AG04450 (cell line): ENCODE data around the gene IFI35. TPM values are rescaled to one million over a fixed set of nuclear protein-coding genes. Genes with fewer than 3 reads are reported as not detected.

Experiments
- CTCF ChIA-PET: fragments of 300-600, 350-600 bp; formaldehyde crosslinking; extraction: SDS; loops from one replicate; lab custom pipeline; 2022; ENCODE audit warnings: antibody characterized with exemption, inconsistent platforms; lab: Charles Lee
- POLR2A ChIA-PET: fragments of 350-600 bp; formaldehyde crosslinking; extraction: SDS; loops from one replicate; lab custom pipeline; 2021; ENCODE audit warnings: antibody characterized with exemption, inconsistent platforms; lab: Yijun Ruan, JAX
- DNase-seq: peaks from one replicate; pipeline ENCODE4 v3.0.0-alpha.2; 2011; ENCODE audit warnings: low read depth, low spot score
- H3K27ac ChIP-seq: one replicate; pipeline ENCODE4 v1.5.1; 2012; ENCODE audit warnings: low read depth, low read length, control low read depth
- H3K27me3 ChIP-seq: one replicate; pipeline ENCODE4 v1.6.0; 2012; ENCODE audit warnings: low read length; ENCODE audit not compliant: control insufficient read depth, insufficient read depth
- H3K4me3 ChIP-seq: 2 replicates; pipeline ENCODE4 v1.5.1; 2011; ENCODE audit warnings: mild to moderate bottlenecking, low read depth, low read length, control low read depth
- H3K9me3 ChIP-seq: 2 replicates; pipeline ENCODE4 v1.5.1; 2012; ENCODE audit warnings: low read length; ENCODE audit not compliant: control insufficient read depth, insufficient read depth
- polyA plus RNA-seq: library from polyadenylated mRNA; depleted of rRNA; stranded (reverse); fragments of >200 nt; gene quantifications from 2 replicates; pipeline ENCODE4 v1.2.3, GENCODE V29; 2011
- TF ChIP-seq, protein P1 (sequence below): IDR thresholded peaks from 2 replicates; pipeline ENCODE4 v1.5.1; 2011; ENCODE audit warnings: low read depth, low read length, control low read depth, inconsistent platforms

Gene IFI35
- polyA plus RNA-seq, 1 experiment, result 24.1 TPM

DNA sequence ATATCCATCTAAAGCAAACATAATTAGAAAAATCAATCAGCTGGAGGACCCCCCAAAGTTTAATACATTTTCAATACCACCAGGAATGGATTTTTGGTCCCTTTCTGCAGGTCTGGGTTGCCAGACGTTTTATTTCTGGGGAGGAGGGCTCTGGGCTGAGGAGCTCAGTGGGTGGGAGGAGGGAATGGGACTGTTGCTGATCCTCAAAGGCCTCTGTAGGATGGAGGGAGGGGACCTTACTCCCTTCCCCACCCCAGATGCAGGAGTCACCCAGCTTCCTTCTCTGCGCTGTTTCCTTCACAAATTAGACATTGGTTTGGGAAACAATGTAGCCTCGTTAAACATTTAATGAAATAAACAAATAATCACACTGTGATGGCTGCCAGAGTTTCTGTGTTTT is 25.1 kb downstream of the IFI35 start:
- ChIA-PET POLR2A (interaction anchor here (0.5 to 0.8 kb wide), 3 partner anchors 35 to 284 kb away, joined by 3 to 9 read pairs (median 5); no protein-coding TSS in a partner anchor), CTCF (interaction anchor here (0.7 kb wide), 1 partner anchor 38 kb away, joined by 4 read pairs; no protein-coding TSS in a partner anchor)
- TF ChIP-seq, protein P1, sequence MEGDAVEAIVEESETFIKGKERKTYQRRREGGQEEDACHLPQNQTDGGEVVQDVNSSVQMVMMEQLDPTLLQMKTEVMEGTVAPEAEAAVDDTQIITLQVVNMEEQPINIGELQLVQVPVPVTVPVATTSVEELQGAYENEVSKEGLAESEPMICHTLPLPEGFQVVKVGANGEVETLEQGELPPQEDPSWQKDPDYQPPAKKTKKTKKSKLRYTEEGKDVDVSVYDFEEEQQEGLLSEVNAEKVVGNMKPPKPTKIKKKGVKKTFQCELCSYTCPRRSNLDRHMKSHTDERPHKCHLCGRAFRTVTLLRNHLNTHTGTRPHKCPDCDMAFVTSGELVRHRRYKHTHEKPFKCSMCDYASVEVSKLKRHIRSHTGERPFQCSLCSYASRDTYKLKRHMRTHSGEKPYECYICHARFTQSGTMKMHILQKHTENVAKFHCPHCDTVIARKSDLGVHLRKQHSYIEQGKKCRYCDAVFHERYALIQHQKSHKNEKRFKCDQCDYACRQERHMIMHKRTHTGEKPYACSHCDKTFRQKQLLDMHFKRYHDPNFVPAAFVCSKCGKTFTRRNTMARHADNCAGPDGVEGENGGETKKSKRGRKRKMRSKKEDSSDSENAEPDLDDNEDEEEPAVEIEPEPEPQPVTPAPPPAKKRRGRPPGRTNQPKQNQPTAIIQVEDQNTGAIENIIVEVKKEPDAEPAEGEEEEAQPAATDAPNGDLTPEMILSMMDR, result no peak
- H3K4me3 ChIP-seq, result no peak overlapping the region
- H3K9me3 ChIP-seq, result no peaks in the 10 kb centered on the region
- peaks cover 2% of the 10 kb centered on the region for H3K27me3 ChIP-seq
- no peak overlapping the region for H3K27ac ChIP-seq
- DNase-seq, result no peak

DNA sequence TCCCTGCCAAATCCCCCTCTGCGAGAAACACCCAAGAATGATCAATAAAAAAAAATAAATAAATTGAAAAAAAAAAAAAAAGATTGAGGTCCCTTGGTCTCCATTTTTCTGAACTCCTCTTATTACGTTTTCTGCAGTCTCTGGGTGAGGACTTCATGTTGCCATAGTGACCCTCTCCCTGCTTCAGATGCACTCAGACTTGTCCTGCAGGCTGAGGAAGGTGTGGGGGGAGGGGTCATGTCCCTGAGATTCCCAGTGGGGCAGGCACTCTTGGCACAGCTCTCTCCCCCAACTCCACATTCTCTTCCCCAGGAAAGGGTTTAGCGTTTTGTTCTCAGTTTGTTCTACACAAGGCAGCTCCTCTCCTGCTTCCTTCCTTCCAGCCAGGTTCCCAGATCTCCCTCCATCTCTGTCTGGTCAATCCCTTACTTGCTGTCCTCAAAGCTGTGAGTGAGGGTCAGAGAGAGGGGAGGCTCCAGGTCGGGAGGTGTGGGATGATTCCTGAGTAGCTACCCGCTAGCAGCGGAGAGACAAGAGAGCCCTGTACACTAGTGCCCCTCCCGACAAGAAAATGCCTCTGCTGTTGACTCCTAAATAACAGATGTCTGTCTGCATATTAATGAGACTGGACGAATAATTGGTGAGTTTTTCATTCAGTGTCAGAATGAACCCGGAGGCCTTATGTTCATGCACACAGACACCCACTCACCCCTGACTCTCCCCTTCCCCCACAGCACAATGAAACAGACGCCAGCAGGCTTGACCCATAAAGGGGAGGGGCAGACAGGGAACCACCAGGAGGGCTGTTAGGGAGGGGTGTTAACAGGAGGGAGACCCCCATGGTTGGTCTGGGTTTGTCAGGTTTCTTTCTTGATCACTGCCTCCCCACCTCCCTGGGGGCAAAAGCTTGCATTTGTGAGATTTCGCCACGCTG is 27.6 kb downstream of the IFI35 start:
- no peak for DNase-seq
- TF ChIP-seq, protein P1, result no peak
- ChIA-PET CTCF (interaction anchor here (0.9 kb wide), 1 partner anchor 10 kb away, joined by 3 read pairs; no protein-coding TSS in a partner anchor), POLR2A (interaction anchor here (0.7 kb wide), 1 partner anchor 66 kb away, joined by 3 read pairs; no protein-coding TSS in a partner anchor)
- no peak overlapping the region for H3K27ac ChIP-seq
- H3K9me3 ChIP-seq, result no peaks in the 10 kb centered on the region
- no peak overlapping the region for H3K4me3 ChIP-seq
- no peaks in the 10 kb centered on the region for H3K27me3 ChIP-seq

DNA sequence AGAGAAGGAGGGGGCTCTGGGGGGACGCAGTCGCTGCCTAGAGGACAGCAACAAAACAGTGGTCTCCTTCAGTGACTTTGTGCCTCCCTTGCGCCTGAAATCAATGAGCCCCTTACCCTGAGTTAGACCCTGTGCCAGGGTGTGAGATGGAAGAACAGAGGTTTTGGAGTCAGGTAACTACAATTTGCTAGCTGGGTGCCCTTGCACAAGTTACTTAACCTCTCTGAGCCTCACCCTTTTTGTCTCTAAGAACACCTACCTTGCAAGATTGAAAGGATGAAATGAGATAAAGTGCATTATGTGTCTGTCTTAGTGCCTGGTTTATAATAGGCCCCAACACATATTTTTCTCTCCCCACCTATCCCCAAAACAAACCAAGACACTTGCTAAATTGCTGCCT is 28.3 kb downstream of the IFI35 start:
- TF ChIP-seq, protein P1, result no peak
- POLR2A ChIA-PET, result no interaction called here
- no peaks in the 10 kb centered on the region for H3K27me3 ChIP-seq
- DNase-seq, result no peak
- H3K27ac ChIP-seq, result no peak overlapping the region
- no peak overlapping the region for H3K4me3 ChIP-seq
- CTCF ChIA-PET, result no interaction called here
- H3K9me3 ChIP-seq, result no peaks in the 10 kb centered on the region

DNA sequence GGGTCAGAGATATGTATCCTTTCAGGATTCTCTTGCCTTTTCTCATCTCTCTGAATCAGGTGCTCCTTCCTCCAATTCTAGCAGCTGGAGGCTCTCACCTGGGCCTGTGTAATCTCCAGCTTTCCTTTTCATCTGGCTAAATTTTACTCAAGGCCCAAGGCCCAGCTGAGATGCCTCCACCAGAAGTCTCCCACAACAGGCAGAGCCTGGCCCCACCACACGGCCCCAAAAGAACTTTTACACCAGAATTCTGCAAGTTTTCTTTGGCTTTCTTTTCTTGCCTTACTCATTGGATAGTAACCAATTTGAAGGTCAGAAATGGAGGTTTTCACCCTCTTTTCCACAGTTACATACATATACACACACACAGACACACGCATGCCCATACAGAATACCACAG is 33.1 kb downstream of the IFI35 start:
- H3K4me3 ChIP-seq, result no peak overlapping the region
- TF ChIP-seq, protein P1, result no peak
- H3K27ac ChIP-seq, result no peak overlapping the region
- CTCF ChIA-PET, result no interaction called here
- H3K27me3 ChIP-seq, result no peaks in the 10 kb centered on the region
- H3K9me3 ChIP-seq, result no peaks in the 10 kb centered on the region
- POLR2A ChIA-PET, result no interaction called here
- DNase-seq, result no peak

DNA sequence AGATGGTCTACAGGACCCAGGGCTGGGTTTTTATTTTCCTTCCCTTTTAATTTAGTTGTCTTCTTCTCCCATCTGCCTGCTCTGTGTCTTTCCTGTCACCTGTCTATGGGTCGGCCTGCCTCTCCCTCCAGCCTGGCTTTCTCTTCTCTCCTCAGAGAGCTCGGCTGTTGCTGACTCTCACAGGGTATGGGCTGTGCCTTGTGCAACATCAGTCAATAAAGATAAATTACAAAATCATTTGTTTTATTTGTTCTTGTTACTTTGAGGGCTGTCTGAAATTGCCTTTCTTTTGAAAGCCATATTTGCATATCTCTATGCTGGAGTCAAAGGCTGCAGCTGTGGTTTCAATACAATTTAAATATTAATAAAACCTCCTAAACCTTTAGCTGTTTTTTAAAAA is 34.1 kb downstream of the IFI35 start:
- no peak for DNase-seq
- POLR2A ChIA-PET, result no interaction called here
- Histone ChIP-seq H3K9me3 (no peaks in the 10 kb centered on the region), H3K27ac (no peak overlapping the region), H3K4me3 (no peak overlapping the region), H3K27me3 (no peaks in the 10 kb centered on the region)
- CTCF ChIA-PET, result no interaction called here
- TF ChIP-seq, protein P1, result no peak
